GM12873 (cell line): ENCODE results near the gene GET4.

Experiments used
- TF ChIP-seq, protein P1 (sequence below): IDR thresholded peaks from 2 replicates; pipeline ENCODE4 v1.5.1; 2012; ENCODE audit warnings: low read depth, mild to moderate bottlenecking, moderate library complexity, low read length, control low read depth; ENCODE audit not compliant: insufficient read depth; ENCODE audit errors: missing control alignments

Gene GET4

DNA sequence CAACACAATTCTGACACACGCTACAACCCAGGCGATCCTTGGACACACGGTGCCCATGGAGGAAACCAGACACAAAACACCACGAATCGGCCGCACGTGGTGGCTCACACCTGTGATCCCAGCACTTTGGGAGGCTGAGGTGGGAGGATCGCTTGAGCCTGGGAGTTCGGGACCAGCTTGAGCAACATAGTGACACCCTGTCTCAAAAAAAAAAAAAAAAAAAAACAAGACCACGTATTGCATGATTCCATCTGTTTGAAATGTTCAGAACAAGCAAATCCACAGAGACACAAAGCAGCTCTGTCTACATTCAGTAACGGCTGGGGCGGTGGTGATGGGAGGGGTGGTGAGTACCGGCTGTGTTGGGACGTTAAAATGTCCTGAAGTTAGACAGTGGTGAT lies 53.0 kb downstream of the GET4 start:
- TF ChIP-seq, protein P1, sequence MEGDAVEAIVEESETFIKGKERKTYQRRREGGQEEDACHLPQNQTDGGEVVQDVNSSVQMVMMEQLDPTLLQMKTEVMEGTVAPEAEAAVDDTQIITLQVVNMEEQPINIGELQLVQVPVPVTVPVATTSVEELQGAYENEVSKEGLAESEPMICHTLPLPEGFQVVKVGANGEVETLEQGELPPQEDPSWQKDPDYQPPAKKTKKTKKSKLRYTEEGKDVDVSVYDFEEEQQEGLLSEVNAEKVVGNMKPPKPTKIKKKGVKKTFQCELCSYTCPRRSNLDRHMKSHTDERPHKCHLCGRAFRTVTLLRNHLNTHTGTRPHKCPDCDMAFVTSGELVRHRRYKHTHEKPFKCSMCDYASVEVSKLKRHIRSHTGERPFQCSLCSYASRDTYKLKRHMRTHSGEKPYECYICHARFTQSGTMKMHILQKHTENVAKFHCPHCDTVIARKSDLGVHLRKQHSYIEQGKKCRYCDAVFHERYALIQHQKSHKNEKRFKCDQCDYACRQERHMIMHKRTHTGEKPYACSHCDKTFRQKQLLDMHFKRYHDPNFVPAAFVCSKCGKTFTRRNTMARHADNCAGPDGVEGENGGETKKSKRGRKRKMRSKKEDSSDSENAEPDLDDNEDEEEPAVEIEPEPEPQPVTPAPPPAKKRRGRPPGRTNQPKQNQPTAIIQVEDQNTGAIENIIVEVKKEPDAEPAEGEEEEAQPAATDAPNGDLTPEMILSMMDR, result no peak

DNA sequence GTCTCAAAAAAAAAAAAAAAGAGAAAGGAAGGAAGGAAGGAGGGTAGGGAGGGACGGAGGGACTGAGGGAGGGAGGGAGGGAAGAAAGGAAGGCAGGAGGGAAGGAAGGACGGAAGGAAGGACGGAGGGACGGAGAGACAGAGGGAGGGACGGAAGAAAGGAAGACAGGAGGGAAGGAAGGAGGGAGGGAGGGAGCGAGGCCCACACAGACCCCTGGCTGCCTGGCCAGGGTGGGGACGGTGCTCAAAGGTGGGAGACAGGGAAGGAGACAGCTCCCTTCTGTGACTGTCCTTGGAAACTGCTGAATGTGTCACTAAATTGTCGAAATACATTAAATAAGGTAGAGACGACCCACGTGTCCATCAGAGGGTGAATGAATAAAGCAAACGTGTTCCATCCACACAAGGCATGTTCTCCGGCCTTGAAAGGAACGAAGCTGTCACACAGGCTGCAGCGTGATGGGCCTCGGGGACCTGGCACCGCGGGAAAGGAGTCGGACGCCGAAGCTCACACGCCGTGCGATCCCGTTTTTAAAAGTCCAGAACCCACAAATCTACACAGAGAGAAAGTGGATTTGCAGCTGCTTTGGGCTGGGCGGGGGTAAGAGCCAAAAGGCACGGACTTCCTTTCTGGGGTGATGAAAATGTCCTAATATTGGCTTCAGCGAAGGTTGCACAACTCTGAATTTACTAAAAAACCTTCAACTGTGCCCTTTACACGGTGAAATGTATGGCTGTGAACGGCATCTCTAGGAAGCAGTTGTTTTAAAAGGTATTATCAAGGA lies 54.8 kb downstream of the GET4 start:
- TF ChIP-seq, protein P1, result no peak

DNA sequence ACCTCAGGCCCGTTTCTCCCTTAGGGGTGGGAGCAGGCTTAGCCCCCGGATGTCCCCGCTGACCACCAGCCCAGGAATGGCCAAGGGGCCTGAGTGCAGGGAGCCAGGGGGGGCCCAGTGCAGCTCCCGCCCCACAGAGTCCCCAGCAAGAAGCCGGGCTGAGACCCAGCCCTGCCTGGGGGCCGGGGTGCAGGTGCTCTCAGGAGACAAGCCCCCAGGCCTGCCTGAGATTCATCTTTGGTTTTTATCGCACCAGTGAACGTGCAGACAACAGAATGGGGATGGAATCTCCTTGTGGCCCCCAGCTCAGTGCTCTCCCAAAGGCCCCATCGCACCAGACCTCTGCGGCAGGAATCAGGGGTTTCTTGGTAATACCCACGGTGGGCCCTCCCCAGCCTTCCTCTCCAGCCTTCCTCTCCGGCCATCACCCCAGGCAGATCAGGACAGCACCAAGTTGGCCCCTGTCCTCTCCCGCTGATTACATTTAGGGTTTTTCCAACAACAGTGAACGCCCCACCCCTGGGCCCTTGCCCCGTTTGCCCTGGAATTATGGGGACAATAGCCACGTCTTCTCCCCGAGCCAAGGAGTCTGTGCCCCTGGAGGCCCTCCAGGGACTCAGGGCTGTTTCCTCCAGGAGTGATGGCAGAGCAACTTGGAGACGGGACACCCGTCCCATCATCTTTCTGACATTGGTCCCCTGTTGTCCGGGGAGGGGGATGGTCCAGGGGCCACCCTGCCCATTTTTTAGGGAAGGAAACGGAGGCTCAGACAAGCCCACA lies 55.7 kb downstream of the GET4 start:
- TF ChIP-seq, protein P1, result no peak

DNA sequence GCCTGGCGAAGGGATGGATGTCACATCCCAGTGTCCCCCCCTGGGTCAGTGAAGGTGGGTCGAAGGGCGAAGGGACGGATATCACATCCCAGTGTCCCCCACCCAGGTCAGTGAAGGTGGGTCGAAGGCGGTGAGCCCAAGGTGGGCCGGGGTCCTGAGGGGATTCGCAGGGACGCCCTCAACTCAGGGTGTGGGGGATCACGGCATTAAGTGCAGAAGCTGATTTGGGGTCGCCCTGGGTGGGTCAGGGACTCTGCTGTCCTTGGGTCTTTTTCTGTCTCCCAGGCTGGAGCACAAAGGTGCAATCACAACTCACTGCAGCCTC lies 56.3 kb downstream of the GET4 start:
- TF ChIP-seq, protein P1, result no peak

DNA sequence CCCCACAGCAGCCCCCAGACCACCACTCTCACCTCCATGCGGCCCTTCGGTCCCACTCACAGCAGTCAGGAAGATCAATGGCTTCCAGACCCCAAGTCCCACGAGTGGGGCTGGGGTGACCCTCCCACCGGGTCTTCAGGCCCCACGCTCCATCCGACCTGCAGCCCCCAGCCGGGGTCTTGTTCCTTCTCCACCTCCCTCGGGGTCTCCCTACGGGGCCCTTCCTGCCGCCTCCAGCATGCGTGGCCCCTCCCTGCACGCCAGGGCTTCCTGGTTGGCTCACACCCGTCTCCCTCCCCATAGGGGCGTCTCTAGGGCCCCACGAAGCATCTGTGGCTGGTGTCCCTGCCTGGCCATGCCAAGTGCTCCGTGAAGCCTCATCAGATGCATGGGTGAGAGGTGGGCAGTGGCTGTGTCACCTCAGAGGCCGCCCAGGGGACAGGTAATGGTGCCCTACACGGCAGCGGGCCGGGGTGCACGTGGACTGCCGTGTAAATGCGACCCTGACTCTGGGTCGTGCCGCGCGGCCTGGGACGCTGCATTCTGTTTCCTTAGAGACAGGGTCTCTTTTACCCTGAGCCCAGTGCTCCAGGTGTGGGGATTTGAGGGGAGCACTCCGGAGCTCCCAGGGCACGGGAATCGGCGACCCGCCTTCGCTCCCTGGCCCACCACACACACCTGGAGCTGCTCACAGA lies 58.3 kb downstream of the GET4 start:
- TF ChIP-seq, protein P1, result no peak

DNA sequence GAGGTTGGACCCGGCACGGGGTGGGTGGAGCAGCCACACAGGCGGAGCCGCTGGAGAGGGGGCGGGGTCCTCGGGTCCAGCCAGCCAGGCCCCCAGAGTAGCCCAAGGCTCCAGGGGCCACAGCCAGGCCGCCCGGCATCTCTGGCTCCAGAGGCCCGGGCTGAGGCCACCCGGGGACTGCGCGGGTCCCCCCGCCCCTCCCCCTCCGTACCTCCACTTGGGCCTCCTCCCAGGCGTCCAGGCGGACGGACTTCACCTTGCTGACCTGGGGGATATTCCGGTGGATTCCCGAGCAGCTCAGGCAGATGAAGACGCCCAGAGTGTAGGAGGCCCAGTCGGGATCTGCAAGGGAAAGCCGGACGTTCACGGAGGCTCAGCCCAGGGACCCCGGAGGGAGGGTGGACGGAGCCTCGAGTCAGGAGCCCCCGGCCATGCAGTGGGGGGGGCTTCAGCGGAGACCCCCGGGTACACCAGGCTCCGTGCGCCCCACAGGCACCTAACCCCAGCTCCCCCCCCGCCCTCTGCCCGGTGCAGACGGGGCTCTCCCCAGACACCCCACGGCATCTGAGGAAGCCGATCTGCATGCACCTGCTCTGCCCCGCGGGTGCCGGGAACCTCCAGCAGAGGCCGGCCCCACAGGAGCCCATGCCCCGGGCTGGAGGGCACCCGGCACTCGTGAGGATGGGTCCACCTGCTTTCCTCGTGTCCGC lies 59.0 kb downstream of the GET4 start:
- TF ChIP-seq, protein P1, result no peak

DNA sequence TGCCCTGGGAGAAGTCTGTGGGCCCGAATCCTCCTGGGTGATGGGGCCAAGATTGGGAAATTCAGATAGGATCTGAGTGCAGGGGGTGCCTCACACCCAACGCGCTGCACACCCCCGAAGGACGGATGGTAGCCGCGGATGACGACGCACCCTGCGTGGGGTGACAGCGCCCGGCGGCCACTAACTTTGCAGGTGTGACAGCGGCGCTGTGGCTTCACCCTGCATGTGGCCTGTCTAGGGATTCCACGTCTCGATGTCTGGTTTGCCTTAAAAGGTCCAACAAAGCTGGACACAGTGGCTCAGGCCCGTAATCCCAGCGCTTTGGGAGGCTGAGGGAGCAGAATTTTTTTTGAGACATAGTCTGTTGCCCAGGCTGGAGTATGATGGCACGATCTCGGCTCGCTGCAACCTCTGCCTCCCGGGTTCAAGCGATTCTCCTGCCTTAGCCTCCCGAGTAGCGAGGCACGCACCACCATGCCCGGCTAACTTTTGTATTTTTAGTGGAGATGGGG lies 59.6 kb downstream of the GET4 start:
- TF ChIP-seq, protein P1, result no peak
